PC-9 (cell line): Measurements from ENCODE around the gene UBE2G2. TPM values are rescaled to one million over a fixed set of nuclear protein-coding genes. Genes with fewer than 3 reads are reported as not detected.

Source experiments
- BruUV-seq: library from RNA; stranded (reverse); fragments of 400-500 nt; replicated peaks from 2 replicates; lab custom pipeline; 2021; lab: Mats Ljungman, UMichigan
- CTCF ChIA-PET: fragments of 300-600 bp; sonication (Branson Sonifier 250); formaldehyde crosslinking; loops from one replicate; lab custom pipeline; 2022; ENCODE audit warnings: antibody characterized with exemption; lab: Charles Lee
- POLR2A ChIA-PET: fragments of 300-600 bp; sonication (Branson Sonifier 250); formaldehyde crosslinking; loops from one replicate; lab custom pipeline; 2022; ENCODE audit warnings: antibody characterized with exemption; ENCODE audit not compliant: unreplicated experiment; lab: Charles Lee
- DNase-seq, 2 experiments: peaks; one replicate each; pipeline versions ENCODE4 v3.0.0 to v3.0.0-alpha.2; 2015 to 2022; ENCODE audit warnings: mixed read lengths in 1 of 2
- H2AFZ ChIP-seq: fragments of 200-600 bp; sonication (generic); 2 replicates; pipeline ENCODE4 v1.8.1; 2017; ENCODE audit warnings: antibody characterized with exemption
- H3F3A ChIP-seq: fragments of 200-600 bp; sonication (generic); 2 replicates; pipeline ENCODE4 v1.8.1; 2017; ENCODE audit warnings: antibody characterized with exemption, mild to moderate bottlenecking, low read depth; ENCODE audit not compliant: insufficient read depth
- H3K27ac ChIP-seq: fragments of 200-600 bp; sonication (generic); 2 replicates; pipeline ENCODE4 v1.6.1; 2016; ENCODE audit warnings: mixed run types
- H3K27me3 ChIP-seq: fragments of 200-600 bp; sonication (generic); 2 replicates; pipeline ENCODE4 v1.6.1; 2016; ENCODE audit warnings: low read depth, mixed run types; ENCODE audit not compliant: insufficient read depth
- H3K36me3 ChIP-seq: fragments of 200-600 bp; sonication (generic); 2 replicates; pipeline ENCODE4 v1.6.1; 2016; ENCODE audit warnings: low read depth, mixed run types
- H3K4me1 ChIP-seq: fragments of 200-600 bp; sonication (generic); replicated peaks from 2 replicates; pipeline ENCODE4 v1.6.1; 2016; ENCODE audit warnings: mixed run types; ENCODE audit not compliant: insufficient read depth
- H3K4me2 ChIP-seq: fragments of 200-600 bp; sonication (generic); 2 replicates; pipeline ENCODE4 v1.6.1; 2017; ENCODE audit warnings: mixed run types
- H3K4me3 ChIP-seq: fragments of 200-600 bp; sonication (generic); 2 replicates; pipeline ENCODE4 v1.6.1; 2016; ENCODE audit warnings: mixed run types
- H3K79me2 ChIP-seq: fragments of 200-600 bp; sonication (generic); 2 replicates; pipeline ENCODE4 v1.6.1; 2017; ENCODE audit warnings: low read depth, mixed run types
- H3K9me2 ChIP-seq: fragments of 200-600 bp; sonication (generic); 2 replicates; pipeline ENCODE4 v1.8.1; 2017; ENCODE audit warnings: mild to moderate bottlenecking; ENCODE audit not compliant: insufficient read depth
- H3K9me3 ChIP-seq: fragments of 200-600 bp; sonication (generic); 2 replicates; pipeline ENCODE4 v1.8.1; 2016; ENCODE audit warnings: low read depth; ENCODE audit not compliant: insufficient read depth
- H4K20me1 ChIP-seq: fragments of 200-600 bp; sonication (generic); 2 replicates; pipeline ENCODE4 v1.8.1; 2017; ENCODE audit not compliant: insufficient read depth
- EZH2 ChIP-seq: fragments of 200-600 bp; sonication (generic); IDR thresholded peaks from 2 replicates; pipeline ENCODE4 v1.8.0; 2017; ENCODE audit warnings: antibody characterized with exemption, low read depth
- intact Hi-C: fragments of 100-400 bp; cut with micrococcal nuclease; formaldehyde crosslinking; loops from one replicate; pipeline ENCODE4 v1.10.0; 2022; ENCODE audit not compliant: unreplicated experiment
- total RNA-seq: library from RNA; stranded (reverse); gene quantifications from 2 replicates; pipeline ENCODE4 v1.2.3, GENCODE V29; 2021
- TF ChIP-seq, protein P1 (sequence below): fragments of 200-600 bp; sonication (generic); conservative IDR thresholded peaks from 2 replicates; pipeline ENCODE4 v1.6.1; 2017; ENCODE audit warnings: mixed run types, antibody characterized with exemption, mild to moderate bottlenecking, moderate library complexity

The UBE2G2 gene
- total RNA-seq, 1 experiment from 2014 or later = 51.9 TPM

DNA sequence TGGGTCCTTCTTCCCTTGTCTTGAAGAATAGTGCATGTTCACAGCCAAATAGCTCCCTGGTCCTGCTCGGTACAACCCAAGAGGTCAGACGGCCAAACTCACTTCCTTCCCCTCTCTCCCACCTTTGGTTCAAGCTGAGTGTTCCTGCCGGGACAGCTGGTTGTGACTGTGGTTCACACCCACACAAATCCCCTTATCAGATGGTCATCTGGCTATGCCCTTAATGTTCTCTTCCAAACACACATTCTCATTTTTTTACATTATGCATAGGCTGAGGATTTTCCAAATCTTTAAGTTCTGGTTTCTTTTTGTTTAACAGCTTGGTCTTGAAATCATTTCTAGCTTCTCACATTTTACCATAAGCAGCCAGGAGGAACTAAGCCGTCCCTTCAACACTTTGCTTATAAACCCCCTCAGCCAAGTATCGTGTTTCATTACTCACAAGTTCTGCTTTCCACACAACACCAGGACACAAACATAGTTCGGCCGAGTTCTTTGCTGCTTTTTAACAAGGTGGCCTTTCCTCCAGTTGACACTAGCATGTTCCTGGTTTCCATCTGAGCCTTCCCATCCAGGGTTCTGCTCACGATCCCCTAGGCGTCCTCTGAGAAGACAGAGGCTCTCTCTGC, 70.6 kb downstream of the UBE2G2 start:
- no peak overlapping the region for H3K4me3 ChIP-seq
- H3K4me1 ChIP-seq = 0 out of 2 replicates have a peak, but pooled peaks cover under 1% of the 10 kb centered on the region
- no peak overlapping the region for H2AFZ ChIP-seq
- no peak overlapping the region for H3K4me2 ChIP-seq
- intact Hi-C loops = no loop called here
- no peaks in the 10 kb centered on the region for H3K36me3 ChIP-seq
- peaks cover 44% of the 10 kb centered on the region for H3K27me3 ChIP-seq
- no peaks in the 10 kb centered on the region for H4K20me1 ChIP-seq
- no peak for TF ChIP-seq EZH2
- TF ChIP-seq, protein P1, sequence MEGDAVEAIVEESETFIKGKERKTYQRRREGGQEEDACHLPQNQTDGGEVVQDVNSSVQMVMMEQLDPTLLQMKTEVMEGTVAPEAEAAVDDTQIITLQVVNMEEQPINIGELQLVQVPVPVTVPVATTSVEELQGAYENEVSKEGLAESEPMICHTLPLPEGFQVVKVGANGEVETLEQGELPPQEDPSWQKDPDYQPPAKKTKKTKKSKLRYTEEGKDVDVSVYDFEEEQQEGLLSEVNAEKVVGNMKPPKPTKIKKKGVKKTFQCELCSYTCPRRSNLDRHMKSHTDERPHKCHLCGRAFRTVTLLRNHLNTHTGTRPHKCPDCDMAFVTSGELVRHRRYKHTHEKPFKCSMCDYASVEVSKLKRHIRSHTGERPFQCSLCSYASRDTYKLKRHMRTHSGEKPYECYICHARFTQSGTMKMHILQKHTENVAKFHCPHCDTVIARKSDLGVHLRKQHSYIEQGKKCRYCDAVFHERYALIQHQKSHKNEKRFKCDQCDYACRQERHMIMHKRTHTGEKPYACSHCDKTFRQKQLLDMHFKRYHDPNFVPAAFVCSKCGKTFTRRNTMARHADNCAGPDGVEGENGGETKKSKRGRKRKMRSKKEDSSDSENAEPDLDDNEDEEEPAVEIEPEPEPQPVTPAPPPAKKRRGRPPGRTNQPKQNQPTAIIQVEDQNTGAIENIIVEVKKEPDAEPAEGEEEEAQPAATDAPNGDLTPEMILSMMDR = no peak
- no peaks in the 10 kb centered on the region for H3K9me2 ChIP-seq
- no TSS peak for BruUV-seq
- no peaks in the 10 kb centered on the region for H3K9me3 ChIP-seq
- H3K79me2 ChIP-seq = no peaks in the 10 kb centered on the region
- H3K27ac ChIP-seq = no peak overlapping the region
- DNase-seq = no peak
- CTCF ChIA-PET = no interaction called here
- POLR2A ChIA-PET = no interaction called here
- no peaks in the 10 kb centered on the region for H3F3A ChIP-seq

DNA sequence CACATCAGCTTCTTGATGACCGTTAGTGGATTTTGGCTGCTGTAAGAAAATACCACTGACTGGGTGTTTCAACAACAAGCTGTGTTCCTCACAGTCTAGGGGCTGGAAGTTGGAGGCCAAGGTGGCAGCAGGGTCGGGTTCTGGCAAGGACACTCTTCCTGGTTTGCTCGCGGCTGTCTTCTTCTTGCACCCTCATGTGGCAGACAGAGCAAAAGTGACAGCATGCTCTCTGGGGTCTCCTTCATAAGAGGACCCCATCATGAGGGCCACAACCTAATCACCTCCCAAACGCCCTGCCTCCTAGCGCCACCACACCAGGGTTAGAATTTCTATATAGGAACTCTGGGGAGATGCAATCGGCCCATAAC, 71.6 kb downstream of the UBE2G2 start:
- peaks cover 54% of the 10 kb centered on the region for H3K27me3 ChIP-seq
- no peak overlapping the region for H3K4me3 ChIP-seq
- no peak overlapping the region for H2AFZ ChIP-seq
- no peak for TF ChIP-seq EZH2
- TF ChIP-seq, protein P1 = no peak
- H3K36me3 ChIP-seq = no peaks in the 10 kb centered on the region
- no peak for DNase-seq
- H4K20me1 ChIP-seq = no peaks in the 10 kb centered on the region
- no peaks in the 10 kb centered on the region for H3F3A ChIP-seq
- H3K9me2 ChIP-seq = no peaks in the 10 kb centered on the region
- ChIA-PET POLR2A (no interaction called here), CTCF (no interaction called here)
- H3K4me1 ChIP-seq = no peaks in the 10 kb centered on the region
- no peaks in the 10 kb centered on the region for H3K9me3 ChIP-seq
- BruUV-seq = no TSS peak
- no peak overlapping the region for H3K4me2 ChIP-seq
- intact Hi-C loops = no loop called here
- H3K27ac ChIP-seq = no peak overlapping the region
- no peaks in the 10 kb centered on the region for H3K79me2 ChIP-seq

DNA sequence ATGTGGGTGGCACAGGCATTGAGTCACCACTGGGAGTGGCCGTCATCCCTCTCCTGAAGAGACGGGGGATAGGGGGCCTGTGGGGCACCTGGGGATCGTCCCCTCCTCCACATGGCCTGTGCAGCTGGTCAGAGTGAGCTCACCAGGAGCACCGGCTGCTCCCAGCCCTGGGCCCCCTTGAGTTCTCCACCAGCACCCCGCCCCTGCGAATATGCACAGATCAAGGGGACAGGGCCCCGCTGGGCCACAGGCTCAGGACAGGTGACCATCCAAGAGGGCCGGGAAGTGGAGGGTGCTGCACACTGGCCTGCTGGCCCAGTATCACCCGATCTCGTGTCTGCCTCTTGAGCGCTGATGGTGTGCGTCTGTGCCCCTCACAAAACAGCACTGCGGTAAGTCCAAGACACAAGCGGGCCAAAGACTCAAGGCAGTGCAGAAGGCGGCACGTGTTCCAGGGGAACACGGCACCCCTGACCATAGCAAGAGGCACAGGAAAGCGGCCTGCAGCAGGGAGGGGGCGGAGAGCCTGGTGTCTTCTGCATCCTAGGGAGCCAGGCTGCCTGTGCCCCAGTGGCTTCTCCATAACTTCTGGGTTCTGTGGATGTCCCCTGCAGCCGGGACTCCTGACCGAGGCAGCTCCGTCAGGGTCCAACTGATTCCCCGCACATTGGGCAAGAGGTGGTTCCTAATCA, 72.1 kb downstream of the UBE2G2 start:
- no peak overlapping the region for H3K4me3 ChIP-seq
- TF ChIP-seq, protein P1 = no peak
- TF ChIP-seq EZH2 = no peak
- ChIA-PET CTCF (no interaction called here), POLR2A (no interaction called here)
- H3K4me1 ChIP-seq = no peaks in the 10 kb centered on the region
- H3K27me3 ChIP-seq = peaks cover 58% of the 10 kb centered on the region
- no peak for DNase-seq
- no peak overlapping the region for H2AFZ ChIP-seq
- H3K9me2 ChIP-seq = no peaks in the 10 kb centered on the region
- no peaks in the 10 kb centered on the region for H3K79me2 ChIP-seq
- H4K20me1 ChIP-seq = no peaks in the 10 kb centered on the region
- no peak overlapping the region for H3K27ac ChIP-seq
- H3K4me2 ChIP-seq = no peak overlapping the region
- no peaks in the 10 kb centered on the region for H3K36me3 ChIP-seq
- intact Hi-C loops = no loop called here
- H3K9me3 ChIP-seq = no peaks in the 10 kb centered on the region
- no TSS peak for BruUV-seq
- H3F3A ChIP-seq = no peaks in the 10 kb centered on the region
